ENCODE measurements around the gene SH2B3. TPM values are rescaled to one million over a fixed set of nuclear protein-coding genes. Genes with fewer than 3 reads are reported as not detected.

The SH2B3 gene
- total and polyA plus RNA-seq, 4 donors = 9.6 to 46.0 (median 17.9) TPM

DNA sequence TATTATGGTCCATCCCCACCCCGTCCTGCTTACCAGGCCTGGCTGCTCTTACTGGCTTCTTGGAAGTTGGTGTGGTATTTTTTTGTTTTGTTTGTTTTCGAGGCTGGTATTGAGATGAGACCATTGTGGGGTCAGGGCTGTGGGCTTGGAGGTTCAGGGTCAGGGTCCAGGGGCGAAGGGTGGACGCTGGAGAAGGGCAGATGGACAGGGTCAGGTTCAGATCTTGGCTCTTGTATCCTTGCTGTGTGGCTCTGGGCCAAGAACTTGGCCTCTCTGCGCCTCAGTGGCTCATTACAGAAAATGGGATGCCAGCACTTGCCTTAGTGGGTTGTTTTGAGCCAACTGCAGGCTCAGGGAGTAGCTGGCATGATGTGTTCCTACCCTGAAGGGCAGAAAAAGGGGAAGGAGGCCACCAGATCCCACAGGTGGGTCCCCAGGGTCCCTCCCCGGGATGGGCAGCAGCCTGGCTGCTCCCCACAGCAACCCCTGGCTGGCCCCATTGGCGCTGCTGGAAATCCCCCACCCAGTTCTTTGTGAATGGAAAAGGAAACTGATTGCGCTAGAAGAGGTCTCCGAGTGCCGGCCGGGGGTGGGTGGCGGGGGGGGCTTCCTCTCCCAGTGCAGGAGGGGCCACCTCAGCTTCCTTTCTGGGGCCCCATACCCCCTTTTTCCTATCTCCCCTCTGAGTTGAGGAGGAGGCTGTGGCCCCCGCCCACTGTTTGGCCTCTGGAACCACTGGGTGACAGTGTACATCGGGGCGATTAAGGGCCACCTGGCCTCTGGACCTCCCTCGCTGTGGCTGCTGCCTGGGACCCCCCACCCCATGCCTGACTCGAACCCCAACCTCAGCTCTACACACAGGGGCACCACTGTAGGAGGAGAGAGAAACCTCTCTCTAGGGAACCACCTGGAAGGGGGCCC is 25.0 kb downstream of the SH2B3 start:
- peaks cover 4 to 46% (median 16%) of the 10 kb centered on the region in 5 donors for H3K4me1 ChIP-seq (ENCODE audit: control insufficient read depth in 5 of 5, insufficient read depth in 5 of 5, low read length in 5 of 5)
- TF ChIP-seq, protein P1, sequence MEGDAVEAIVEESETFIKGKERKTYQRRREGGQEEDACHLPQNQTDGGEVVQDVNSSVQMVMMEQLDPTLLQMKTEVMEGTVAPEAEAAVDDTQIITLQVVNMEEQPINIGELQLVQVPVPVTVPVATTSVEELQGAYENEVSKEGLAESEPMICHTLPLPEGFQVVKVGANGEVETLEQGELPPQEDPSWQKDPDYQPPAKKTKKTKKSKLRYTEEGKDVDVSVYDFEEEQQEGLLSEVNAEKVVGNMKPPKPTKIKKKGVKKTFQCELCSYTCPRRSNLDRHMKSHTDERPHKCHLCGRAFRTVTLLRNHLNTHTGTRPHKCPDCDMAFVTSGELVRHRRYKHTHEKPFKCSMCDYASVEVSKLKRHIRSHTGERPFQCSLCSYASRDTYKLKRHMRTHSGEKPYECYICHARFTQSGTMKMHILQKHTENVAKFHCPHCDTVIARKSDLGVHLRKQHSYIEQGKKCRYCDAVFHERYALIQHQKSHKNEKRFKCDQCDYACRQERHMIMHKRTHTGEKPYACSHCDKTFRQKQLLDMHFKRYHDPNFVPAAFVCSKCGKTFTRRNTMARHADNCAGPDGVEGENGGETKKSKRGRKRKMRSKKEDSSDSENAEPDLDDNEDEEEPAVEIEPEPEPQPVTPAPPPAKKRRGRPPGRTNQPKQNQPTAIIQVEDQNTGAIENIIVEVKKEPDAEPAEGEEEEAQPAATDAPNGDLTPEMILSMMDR (IDR thresholded peaks at IDR 0.05; ENCODE audit: control extremely low read depth, extremely low read depth) = no peak
- DNase-seq (no peak), ATAC-seq (ENCODE audit: insufficient read depth, low FRiP score) (no peak)
- no peak overlapping the region for H3K9ac ChIP-seq (ENCODE audit: insufficient read depth in 1 of 2, low read length in 2 of 2)
- peaks cover 0 to 3% (median 0%) of the 10 kb centered on the region in 4 donors for H3K36me3 ChIP-seq (ENCODE audit: control insufficient read depth in 4 of 4, insufficient read depth in 4 of 4, low read length in 4 of 4)
- no peak overlapping the region for H3K4me3 ChIP-seq
- no peaks in the 10 kb centered on the region for H3K9me3 ChIP-seq (ENCODE audit: control insufficient read depth in 4 of 4, insufficient read depth in 3 of 4, low read length in 3 of 4)
- no peaks in the 10 kb centered on the region for H3K27me3 ChIP-seq (ENCODE audit: control insufficient read depth in 3 of 3, insufficient read depth in 3 of 3, low read length in 2 of 3)
- peak overlapping the region; percentile 34 to 82 for H3K27ac ChIP-seq (ENCODE audit: low read depth in 1 of 2, low read length in 1 of 2)
- WGBS, 2 donors = 15 to 29% methylated on average over 17 of the region's 17 CpGs

DNA sequence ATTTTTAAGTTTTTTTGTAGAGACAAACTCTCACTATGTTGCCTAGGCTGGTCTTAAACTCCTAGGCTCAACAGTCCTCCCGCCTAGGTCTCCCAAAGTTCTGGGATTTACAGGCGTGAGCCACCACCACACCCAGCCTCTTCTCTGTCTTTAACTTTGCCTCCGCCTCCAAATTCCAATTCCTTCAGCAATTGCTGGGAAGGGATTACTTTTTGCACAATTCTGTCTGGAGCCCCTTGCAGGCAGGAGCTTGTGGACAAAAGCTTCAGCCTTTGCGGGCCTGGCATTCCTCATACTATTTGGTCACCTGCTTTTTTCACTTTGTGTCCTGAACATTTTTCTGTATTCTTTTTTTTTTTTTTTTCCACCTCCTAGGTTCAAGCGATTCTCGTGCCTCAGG is 26.0 kb downstream of the SH2B3 start:
- no peak overlapping the region for H3K9ac ChIP-seq (ENCODE audit: insufficient read depth in 1 of 2, low read length in 2 of 2)
- H3K9me3 ChIP-seq (ENCODE audit: control insufficient read depth in 4 of 4, insufficient read depth in 3 of 4, low read length in 3 of 4) = no peaks in the 10 kb centered on the region
- 82 to 88% methylated on average over 6 of the region's 6 CpGs for WGBS, 2 donors

DNA sequence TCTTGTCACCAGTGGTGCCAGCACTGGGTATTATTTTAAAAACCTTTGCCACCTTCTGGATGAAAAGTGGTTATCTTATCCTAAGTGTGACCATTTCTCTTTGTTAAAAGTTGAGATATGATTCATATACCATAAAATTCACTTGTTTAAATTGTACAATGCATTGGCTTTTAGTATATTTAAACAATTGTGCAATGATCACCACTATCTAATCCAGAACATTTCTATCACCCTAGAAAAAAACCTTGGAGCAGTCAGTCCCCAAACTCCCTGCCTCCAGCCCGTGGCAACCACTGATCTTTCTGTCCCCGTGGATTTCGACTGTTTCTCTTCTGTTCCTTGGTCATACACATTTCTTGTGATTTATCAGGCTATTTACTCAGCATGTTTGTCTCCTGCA is 28.3 kb downstream of the SH2B3 start:
- TF ChIP-seq, protein P1 (IDR thresholded peaks at IDR 0.05; ENCODE audit: control extremely low read depth, extremely low read depth) = no peak
- Histone ChIP-seq H3K9ac (ENCODE audit: insufficient read depth in 1 of 2, low read length in 2 of 2) (peak overlapping the region in 1 of 2 donors; percentile 77), H3K4me3 (no peak overlapping the region), H3K27ac (ENCODE audit: low read depth in 1 of 2, low read length in 1 of 2) (peak overlapping the region; percentile 48 to 50), H3K27me3 (ENCODE audit: control insufficient read depth in 3 of 3, insufficient read depth in 3 of 3, low read length in 2 of 3) (no peaks in the 10 kb centered on the region), H3K36me3 (ENCODE audit: control insufficient read depth in 4 of 4, insufficient read depth in 4 of 4, low read length in 4 of 4) (no peaks in the 10 kb centered on the region), H3K9me3 (ENCODE audit: control insufficient read depth in 4 of 4, insufficient read depth in 3 of 4, low read length in 3 of 4) (no peaks in the 10 kb centered on the region), H3K4me1 (ENCODE audit: control insufficient read depth in 5 of 5, insufficient read depth in 5 of 5, low read length in 5 of 5) (peaks cover 4 to 50% (median 17%) of the 10 kb centered on the region in 5 donors)
- no peak for ATAC-seq (ENCODE audit: insufficient read depth, low FRiP score)
- DNase-seq = peak in 1 of 3 donors; percentile 38
- WGBS, 2 donors = 32 to 72% methylated on average over 3 of the region's 3 CpGs

More for the DNA sequence above, 26.0 kb downstream of the SH2B3 start:
- H3K4me3 ChIP-seq = no peak overlapping the region
- ATAC-seq (ENCODE audit: insufficient read depth, low FRiP score) (no peak), DNase-seq (no peak)
- no peaks in the 10 kb centered on the region for H3K27me3 ChIP-seq (ENCODE audit: control insufficient read depth in 3 of 3, insufficient read depth in 3 of 3, low read length in 2 of 3)
- peak overlapping the region in 1 of 2 donors; percentile 5 for H3K27ac ChIP-seq (ENCODE audit: low read depth in 1 of 2, low read length in 1 of 2)
- no peaks in the 10 kb centered on the region for H3K36me3 ChIP-seq (ENCODE audit: control insufficient read depth in 4 of 4, insufficient read depth in 4 of 4, low read length in 4 of 4)
- peaks cover 4 to 47% (median 11%) of the 10 kb centered on the region in 5 donors for H3K4me1 ChIP-seq (ENCODE audit: control insufficient read depth in 5 of 5, insufficient read depth in 5 of 5, low read length in 5 of 5)
- TF ChIP-seq, protein P1 (IDR thresholded peaks at IDR 0.05; ENCODE audit: control extremely low read depth, extremely low read depth) = no peak
